Right lung (tissue), 5 donors: Measurements from ENCODE around the gene DROSHA. TPM values are rescaled to one million over a fixed set of nuclear protein-coding genes. Genes with fewer than 3 reads are reported as not detected.

Experiments
- polyA plus RNA-seq, 5 donors: library from polyadenylated mRNA; unstranded; fragments of 120-200 nt; gene quantifications; one replicate each; pipeline versions ENCODE4 v1.2.1 to v1.2.3, GENCODE V29; 2013; ENCODE audit warnings: inconsistent platforms in 1 of 5, low replicate concordance in 1 of 5; ENCODE audit not compliant: insufficient read length in 5 of 5, insufficient read depth in 1 of 5

Gene DROSHA
- polyA plus RNA-seq, 5 donors, result 71.6 to 96.6 (median 94.2) TPM

Other genes with a start within 250 kb of the DROSHA start
- gene C5orf22, start 208 bp upstream of the DROSHA start, polyA plus RNA-seq, result 10 to 100 TPM; 21.9 to 39.0 (median 26.8) TPM
- gene PDZD2, start 107.0 kb upstream of the DROSHA start, polyA plus RNA-seq, result 10 to 100 TPM; 13.6 to 22.4 (median 16.5) TPM